Activated CD4-positive, alpha-beta T cell treated with anti-CD3 and anti-CD28 coated beads, Interleukin-2, amount 50 U/mL, for 48 hours (primary cell): ENCODE measurements around the gene MN1.

Experiments
- DNase-seq, 2 experiments: peaks; one replicate each; pipeline ENCODE4 v3.0.0-alpha.2; 2020

MN1 gene

GRCh38 chr22:27799015-27799826, 2.3 kb downstream of the MN1 start:
- DNase-seq: no peak

- no peak for DNase-seq
Observed at GRCh38 chr22:27798511-27799014, 3.0 kb downstream of the MN1 start.

- DNase-seq: no peak
Observed at GRCh38 chr22:27797520-27798391, 3.8 kb downstream of the MN1 start.

- DNase-seq: no peak
Observed at GRCh38 chr22:27796829-27797519, 4.6 kb downstream of the MN1 start.

- no peak for DNase-seq
Observed at GRCh38 chr22:27795696-27796517, 5.6 kb downstream of the MN1 start.

GRCh38 chr22:27795053-27795452, 6.5 kb downstream of the MN1 start:
- DNase-seq: no peak

GRCh38 chr22:27794226-27794625, 7.3 kb downstream of the MN1 start:
- no peak for DNase-seq

GRCh38 chr22:27793576-27793975, 8.0 kb downstream of the MN1 start:
- no peak for DNase-seq

- no peak for DNase-seq
Observed at GRCh38 chr22:27792452-27793161, 8.9 kb downstream of the MN1 start.

GRCh38 chr22:27791859-27792241, 9.7 kb downstream of the MN1 start:
- no peak for DNase-seq

- no peak for DNase-seq
Observed at GRCh38 chr22:27791159-27791858, 10.2 kb downstream of the MN1 start.

GRCh38 chr22:27790376-27791158, 11.0 kb downstream of the MN1 start:
- no peak for DNase-seq

GRCh38 chr22:27788500-27789288, 12.9 kb downstream of the MN1 start:
- no peak for DNase-seq

- no peak for DNase-seq
Observed at GRCh38 chr22:27786965-27787364, 14.6 kb downstream of the MN1 start.

GRCh38 chr22:27786291-27786932, 15.1 kb downstream of the MN1 start:
- DNase-seq: no peak

GRCh38 chr22:27785831-27786230, 15.7 kb downstream of the MN1 start:
- no peak for DNase-seq

- DNase-seq: no peak
Observed at GRCh38 chr22:27784120-27784475, 17.5 kb downstream of the MN1 start.

- no peak for DNase-seq
Observed at GRCh38 chr22:27783436-27784119, 18.0 kb downstream of the MN1 start.
